DMS114 treated with DMSO at 0.1 percent for 48 hours (cell line): Measurements from ENCODE around the gene OR6C76.

Experiments used
- DNase-seq: peaks from one replicate; lab custom pipeline; 2025; ENCODE audit not compliant: unreplicated experiment; lab: John Stamatoyannopoulos, UW

OR6C76 gene

GRCh38 chr12:55467836-55468235, 41.8 kb downstream of the OR6C76 start:
- DNase-seq = no peak

- no peak for DNase-seq
Observed at GRCh38 chr12:55469291-55469690, 43.2 kb downstream of the OR6C76 start.

- DNase-seq = no peak
Observed at GRCh38 chr12:55470088-55470829, 44.2 kb downstream of the OR6C76 start, which contains the start of gene OR6C70. Gene OR6C70 (minus strand): TSS chr12:55470138. CDS start chr12:55470138, 0 bp downstream.

- no peak for DNase-seq
Observed at GRCh38 chr12:55472264-55472663, 46.2 kb downstream of the OR6C76 start.
